Adrenal gland (tissue), 12 donors: ENCODE data around the gene COPG1. TPM values are rescaled to one million over a fixed set of nuclear protein-coding genes. Genes with fewer than 3 reads are reported as not detected.

Experiments used
- DNase-seq, 7 donors: peaks; one replicate each; pipeline ENCODE4 v3.0.0-alpha.2; 2019 to 2020
- H3K27ac ChIP-seq, 5 donors: fragments of 200-600 bp; sonication (generic) in 4 of 5; 1 replicate in 3 of 5; 2 replicates in 2 of 5; pipeline versions ENCODE4 v1.5.1 to v1.8.0; 2016 to 2020; ENCODE audit warnings: mild to moderate bottlenecking in 1 of 5
- H3K27me3 ChIP-seq: fragments of 200-600 bp; 2 replicates; pipeline ENCODE4 v1.8.0; 2021
- H3K36me3 ChIP-seq, 2 donors: fragments of 200-600 bp; replicated peaks in 1 of 2; 1 replicate in 1 of 2; 2 replicates in 1 of 2; pipeline versions ENCODE4 v1.5.1 to v1.8.0; 2018 to 2022
- H3K4me1 ChIP-seq, 2 donors: fragments of 200-600 bp; replicated peaks in 1 of 2; 1 replicate in 1 of 2; 2 replicates in 1 of 2; pipeline versions ENCODE4 v1.5.1 to v1.8.0; 2018 to 2021
- H3K4me3 ChIP-seq, 4 donors: fragments of 200-600 bp; sonication (generic) in 3 of 4; one replicate each; pipeline ENCODE4 v1.5.1; 2016 to 2018
- H3K9me3 ChIP-seq, 3 donors: fragments of 200-600 bp; sonication (generic) in 1 of 3; replicated peaks in 1 of 3; 1 replicate in 2 of 3; 2 replicates in 1 of 3; pipeline versions ENCODE4 v1.5.1 to v1.8.0; 2016 to 2021
- POLR2A ChIP-seq, 2 donors: fragments of 450-650 bp; IDR thresholded peaks; one replicate each; pipeline ENCODE4 v1.6.1; 2017; ENCODE audit warnings: antibody characterized with exemption in 2 of 2, mild to moderate bottlenecking in 2 of 2, moderate library complexity in 1 of 2
- WGBS, 4 donors: extraction: QIAGEN DNeasy Blood & Tissue Kit in 2 of 4; methylation state at CpG; one replicate each; pipeline versions ENCODE4 v1.1.5 to v1.1.7; 2013 to 2017; 5-methylcytosine and 5-hydroxymethylcytosine counted together
- intact Hi-C, 2 donors: fragments of 100-400 bp; cut with DNase I; formaldehyde crosslinking; loops; one replicate each; pipeline versions ENCODE4 v1.14.1 to v1.15.0; 2022 to 2023
- polyA plus RNA-seq, 3 donors: library from polyadenylated mRNA; stranded (reverse); fragments of 200-250 nt in 2 of 3; fragments of 350-450 nt in 1 of 3; fragmentation: Illumina TruSeq in 1 of 3; extraction: RNeasy Lipid Tissue Mini Kit (QIAGEN cat#74804) in 1 of 3; gene quantifications; one replicate each; pipeline ENCODE4 v1.2.3, GENCODE V29; 2013 to 2014
- total RNA-seq, 9 donors: library from RNA; depleted of rRNA in 4 of 9; stranded (reverse); fragments of >200 nt in 4 of 9; fragments of 120-200 nt in 1 of 9; fragmentation: NEBNext Ultra II Directional in 1 of 9; extraction: Animal tissue kit (Norgen Biotek cat#: 25700) in 1 of 9; gene quantifications; one replicate each; pipeline versions ENCODE4 v1.1.0 to v1.2.4, GENCODE V29; 2013 to 2023
- TF ChIP-seq, protein P1 (sequence below), 6 experiments: fragments of 450-650 bp in 4 of 6; fragments of 200-600 bp in 2 of 6; sonication (generic) in 1 of 6; IDR thresholded peaks; 1 replicate in 5 of 6; 2 replicates in 1 of 6; pipeline versions ENCODE4 v1.5.1 to v1.8.0; 2016 to 2021; ENCODE audit warnings: antibody characterized with exemption in 6 of 6, mild to moderate bottlenecking in 2 of 6, moderate library complexity in 1 of 6
- donor health status: healthy with polysubstance abuse.
- donor health status: Bipolar disorder and iron deficiency.
- donor health status: DM: yes; HTN: yes; CAD: no.
- donor health status: DM: no; HTN: no; CAD: no.
- donor health status: DM: no; HTN: no; CAD: no.
- donor health status: DM: yes; HTN: yes; CAD: no.

Gene COPG1
- total and polyA plus RNA-seq, 12 donors: 84.9 to 318 (median 163) TPM

DNA sequence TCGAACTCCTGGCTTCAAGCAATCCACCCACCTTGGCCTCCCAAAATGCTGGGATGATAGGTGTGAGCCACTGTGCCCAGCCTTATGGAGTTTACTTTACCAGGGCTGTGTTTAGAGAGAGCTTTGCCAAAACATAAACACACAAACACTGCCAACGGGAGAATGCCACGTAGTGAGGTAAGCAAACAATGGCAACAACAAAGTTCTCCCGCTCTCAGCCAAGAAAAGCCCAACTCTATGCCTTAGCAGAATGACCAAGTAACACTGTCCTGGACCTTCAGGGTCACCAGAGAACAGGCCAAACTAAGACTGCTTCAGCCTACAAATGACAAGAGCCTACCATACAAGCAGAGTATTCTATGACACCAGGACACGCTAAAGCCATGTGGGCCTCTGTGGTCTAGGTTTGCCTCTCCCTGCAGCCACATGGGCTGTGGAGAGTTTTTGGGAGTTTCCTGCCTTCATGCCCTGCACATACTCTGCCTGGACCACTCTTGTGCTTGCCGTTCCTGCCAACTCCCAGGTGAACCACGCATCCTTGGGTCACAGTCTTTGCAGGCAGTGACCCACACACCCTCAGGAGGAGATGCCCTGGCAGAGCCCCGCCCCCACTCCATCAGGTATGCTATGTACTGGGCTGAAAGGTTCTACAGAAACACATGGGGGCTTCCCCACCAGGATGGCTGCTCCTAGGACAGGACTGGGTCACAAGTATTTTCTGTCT is 44.1 kb upstream of the COPG1 start:
- peaks cover 0 to 4% of the 10 kb centered on the region in 2 donors for H3K4me1 ChIP-seq
- H3K4me3 ChIP-seq: no peak overlapping the region
- no peak for DNase-seq
- H3K27me3 ChIP-seq: no peaks in the 10 kb centered on the region
- 91 to 92% (median 92%) methylated on average over 7 to 8 of the region's 8 CpGs for WGBS, 4 donors
- H3K36me3 ChIP-seq: no peaks in the 10 kb centered on the region
- no peak overlapping the region for H3K27ac ChIP-seq
- no peaks in the 10 kb centered on the region for H3K9me3 ChIP-seq
- TF ChIP-seq, protein P1, sequence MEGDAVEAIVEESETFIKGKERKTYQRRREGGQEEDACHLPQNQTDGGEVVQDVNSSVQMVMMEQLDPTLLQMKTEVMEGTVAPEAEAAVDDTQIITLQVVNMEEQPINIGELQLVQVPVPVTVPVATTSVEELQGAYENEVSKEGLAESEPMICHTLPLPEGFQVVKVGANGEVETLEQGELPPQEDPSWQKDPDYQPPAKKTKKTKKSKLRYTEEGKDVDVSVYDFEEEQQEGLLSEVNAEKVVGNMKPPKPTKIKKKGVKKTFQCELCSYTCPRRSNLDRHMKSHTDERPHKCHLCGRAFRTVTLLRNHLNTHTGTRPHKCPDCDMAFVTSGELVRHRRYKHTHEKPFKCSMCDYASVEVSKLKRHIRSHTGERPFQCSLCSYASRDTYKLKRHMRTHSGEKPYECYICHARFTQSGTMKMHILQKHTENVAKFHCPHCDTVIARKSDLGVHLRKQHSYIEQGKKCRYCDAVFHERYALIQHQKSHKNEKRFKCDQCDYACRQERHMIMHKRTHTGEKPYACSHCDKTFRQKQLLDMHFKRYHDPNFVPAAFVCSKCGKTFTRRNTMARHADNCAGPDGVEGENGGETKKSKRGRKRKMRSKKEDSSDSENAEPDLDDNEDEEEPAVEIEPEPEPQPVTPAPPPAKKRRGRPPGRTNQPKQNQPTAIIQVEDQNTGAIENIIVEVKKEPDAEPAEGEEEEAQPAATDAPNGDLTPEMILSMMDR (IDR thresholded peaks at IDR 0.05): no peak
- TF ChIP-seq POLR2A (IDR thresholded peaks at IDR 0.05): no peak
- intact Hi-C loops: no loop called here

GRCh38 chr3:129207479-129207878 is 41.9 kb upstream of the COPG1 start:
- Histone ChIP-seq H3K9me3 (no peaks in the 10 kb centered on the region), H3K27ac (peak overlapping the region in 2 of 5 donors; percentile 19 to 42), H3K27me3 (no peaks in the 10 kb centered on the region), H3K36me3 (no peaks in the 10 kb centered on the region), H3K4me3 (no peak overlapping the region), H3K4me1 (peaks cover 14 to 18% of the 10 kb centered on the region in 2 donors)
- WGBS, 4 donors: 28 to 49% (median 44%) methylated on average over 4 of the region's 4 CpGs
- DNase-seq: peak in 2 of 7 donors; percentile 21 to 49
- intact Hi-C loops: no loop called here
- TF ChIP-seq, protein P1 (IDR thresholded peaks at IDR 0.05): no peak
- no peak for TF ChIP-seq POLR2A (IDR thresholded peaks at IDR 0.05)

DNA sequence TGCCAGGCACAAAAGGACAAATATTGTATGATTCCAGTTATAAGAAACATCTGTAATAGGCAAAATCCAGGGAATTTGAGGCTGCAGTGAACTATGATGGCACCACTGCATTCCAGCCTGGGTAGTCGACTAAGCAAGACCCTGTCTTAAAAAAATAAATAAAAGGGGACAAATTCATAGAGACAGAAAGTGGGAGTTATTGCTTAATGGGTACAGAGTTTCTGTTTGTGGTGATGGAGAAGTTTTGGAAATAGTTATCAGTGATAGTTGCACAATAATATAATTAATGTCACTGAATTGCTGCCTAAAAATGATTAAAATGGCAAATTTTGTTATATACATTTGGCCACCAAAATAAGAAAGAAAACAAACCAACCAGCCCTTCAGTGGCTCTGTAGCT is 38.1 kb upstream of the COPG1 start:
- intact Hi-C loops: no loop called here
- H3K27ac ChIP-seq: peak overlapping the region; percentile 65 to 85 (median 70)
- H3K27me3 ChIP-seq: no peaks in the 10 kb centered on the region
- H3K4me3 ChIP-seq: no peak overlapping the region
- TF ChIP-seq POLR2A (IDR thresholded peaks at IDR 0.05): no peak
- TF ChIP-seq, protein P1 (IDR thresholded peaks at IDR 0.05): no peak
- peaks cover 14 to 18% of the 10 kb centered on the region in 2 donors for H3K4me1 ChIP-seq
- DNase-seq: no peak
- H3K36me3 ChIP-seq: no peaks in the 10 kb centered on the region
- no peaks in the 10 kb centered on the region for H3K9me3 ChIP-seq
- 49 to 63% (median 57%) methylated on average over 1 of the region's 1 CpG for WGBS, 4 donors

DNA sequence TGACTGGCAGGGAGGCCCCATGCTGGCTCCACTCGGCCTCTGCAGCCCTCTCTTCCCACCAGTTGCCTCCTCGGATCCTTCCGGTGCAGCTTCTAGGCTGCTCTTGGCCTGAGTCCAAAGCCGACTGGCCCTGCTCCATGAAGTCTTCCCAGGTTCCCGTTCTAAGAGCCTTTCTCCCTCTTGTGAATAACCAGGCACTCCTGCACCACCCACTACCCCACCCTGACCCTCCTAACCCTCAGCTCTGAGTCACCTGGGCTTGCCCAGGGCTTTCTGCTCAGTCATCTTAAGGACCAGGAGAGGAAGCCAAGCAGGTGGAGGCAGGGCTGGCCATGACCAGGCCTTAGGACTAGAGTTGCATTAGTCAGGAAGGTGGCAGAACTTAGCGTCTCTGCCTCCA is 37.6 kb upstream of the COPG1 start:
- 11 to 21% (median 15%) methylated on average over 6 of the region's 6 CpGs for WGBS, 4 donors
- no peak for TF ChIP-seq POLR2A (IDR thresholded peaks at IDR 0.05)
- TF ChIP-seq, protein P1 (IDR thresholded peaks at IDR 0.05): no peak
- H3K4me3 ChIP-seq: no peak overlapping the region
- no peaks in the 10 kb centered on the region for H3K9me3 ChIP-seq
- intact Hi-C loops: no loop called here
- H3K27me3 ChIP-seq: no peaks in the 10 kb centered on the region
- H3K4me1 ChIP-seq: peaks cover 14 to 18% of the 10 kb centered on the region in 2 donors
- no peaks in the 10 kb centered on the region for H3K36me3 ChIP-seq
- H3K27ac ChIP-seq: peak overlapping the region; percentile 65 to 85 (median 70)
- peak; percentile 71 to 93 (median 89) for DNase-seq
